ENCODE data around the gene OR13C5. TPM values are rescaled to one million over a fixed set of nuclear protein-coding genes. Genes with fewer than 3 reads are reported as not detected.
A peak's percentile ranks its signal among the peaks of the same experiment; 100 is the strongest.

The OR13C5 gene
- total and polyA plus RNA-seq, 10 of the 15 experiments (the other 5 are each of a cell fraction or from before 2014, with no cell fraction given): 0.58 TPM; not detected in 9

- in situ Hi-C loops (cut with MboI) (no loop called here), intact Hi-C loops (cut with micrococcal nuclease; ENCODE audit: unreplicated experiment) (no loop called here)
- no peaks in the 10 kb centered on the region; the same call in 2 of the 3 replicates for H3K9me3 ChIP-seq (replicated peaks; ENCODE audit: control insufficient read depth, insufficient read depth, low read length)
- no peak overlapping the region for H3K4me3 ChIP-seq
- no peak overlapping the region for H3K9ac ChIP-seq (ENCODE audit: control insufficient read depth, insufficient read depth, low read length)
- H3K4me1 ChIP-seq (ENCODE audit: control insufficient read depth, insufficient read depth, low read length): no peaks in the 10 kb centered on the region
- DNase-seq (ENCODE audit: low read depth, low spot score) (no peak), ATAC-seq (peak; percentile 68), FAIRE-seq (no peak)
- H4K20me1 ChIP-seq (ENCODE audit: control insufficient read depth, insufficient read depth): no peaks in the 10 kb centered on the region
- H3K27ac ChIP-seq (ENCODE audit: control insufficient read depth, insufficient read depth): no peak overlapping the region
- 34% methylated on average over 8 of the region's 8 CpGs for WGBS (ENCODE audit: insufficient coverage, insufficient replicate concordance, low lambda C conversion rate, missing lambda C conversion rate)
- H2AFZ ChIP-seq (ENCODE audit: control insufficient read depth, low read depth, low read length): no peak overlapping the region
- CTCF ChIA-PET: no interaction called here
- H3K27me3 ChIP-seq (replicated peaks in 1 of 2; ENCODE audit: control insufficient read depth in 2 of 2, insufficient read depth in 2 of 2, low read length in 1 of 2): no peaks in the 10 kb centered on the region
- no peaks in the 10 kb centered on the region for H3K79me2 ChIP-seq (ENCODE audit: control insufficient read depth, insufficient read depth, low read length)
- POLR2A ChIA-PET: no interaction called here
- SMC1A ChIA-PET (ENCODE audit: uncharacterized antibody, unreplicated experiment): interaction anchor here (0.6 kb wide), 1 partner anchor 17 kb away, joined by 3 read pairs; no protein-coding TSS in a partner anchor
- H3K36me3 ChIP-seq (ENCODE audit: control insufficient read depth in 2 of 2, insufficient read depth in 2 of 2, low read length in 1 of 2): no peaks in the 10 kb centered on the region
- no peak for TF ChIP-seq SREBF2 (IDR thresholded peaks at IDR 0.05; ENCODE audit: low read length)
- TF ChIP-seq CBX3 (IDR thresholded peaks at IDR 0.05; ENCODE audit: borderline replicate concordance, low read depth): no peak
- TF ChIP-seq IKZF1 (conservative IDR thresholded peaks at IDR 0.05): 0 out of 2 replicates have a peak, but pooled peaks have one; percentile 26
- peak; percentile 19 for TF ChIP-seq MEF2B (IDR thresholded peaks at IDR 0.05; ENCODE audit: partially characterized antibody, poor library complexity, severe bottlenecking)
- peak; percentile 30 for TF ChIP-seq SMAD1 (IDR thresholded peaks at IDR 0.05; ENCODE audit: low read depth, partially characterized antibody)
- RAD21 ChIA-PET (ENCODE audit: unreplicated experiment): interaction anchor here (1.0 kb wide), 1 partner anchor 12 kb away, joined by 3 read pairs; no protein-coding TSS in a partner anchor
- BruUV-seq (replicated peaks): no TSS peak
- no peak overlapping the region for H3K4me2 ChIP-seq (ENCODE audit: control insufficient read depth, insufficient read depth)
Measured at GRCh38 chr9:104556830-104557634, 42.2 kb downstream of the OR13C5 start.

GRCh38 chr9:104555521-104555920, 43.7 kb downstream of the OR13C5 start:
- WGBS (ENCODE audit: insufficient coverage, insufficient replicate concordance, low lambda C conversion rate, missing lambda C conversion rate): 81% methylated on average over 1 of the region's 1 CpG
- H3K27me3 ChIP-seq (replicated peaks in 1 of 2; ENCODE audit: control insufficient read depth in 2 of 2, insufficient read depth in 2 of 2, low read length in 1 of 2): no peaks in the 10 kb centered on the region
- TF ChIP-seq POLR2AphosphoS2 (IDR thresholded peaks at IDR 0.05; ENCODE audit: low read depth, low read length): no peak
- TF ChIP-seq KDM1A (IDR thresholded peaks at IDR 0.05; ENCODE audit: borderline replicate concordance): no peak
- no peak for TF ChIP-seq SPI1 (IDR thresholded peaks at IDR 0.05; ENCODE audit: borderline replicate concordance, insufficient read depth, low read depth, low read length)
- no peak for TF ChIP-seq RFX5 (IDR thresholded peaks at IDR 0.05; ENCODE audit: low read depth, low read length)
- no peak for TF ChIP-seq SUZ12 (IDR thresholded peaks at IDR 0.05; ENCODE audit: unreplicated experiment)
- no peak for TF ChIP-seq SUPT20H (IDR thresholded peaks at IDR 0.05; ENCODE audit: borderline replicate concordance, control insufficient read depth, low read depth, low read length)
- TF ChIP-seq EED (IDR thresholded peaks at IDR 0.05; ENCODE audit: low read depth): no peak
- no peak for TF ChIP-seq PML (IDR thresholded peaks at IDR 0.05; ENCODE audit: low read length)
- no peak for TF ChIP-seq ATF7 (IDR thresholded peaks at IDR 0.05; ENCODE audit: low read depth)
- TF ChIP-seq SREBF1 (IDR thresholded peaks at IDR 0.05; ENCODE audit: low read length): no peak
- no peak for TF ChIP-seq BRCA1 (IDR thresholded peaks at IDR 0.05; ENCODE audit: low read depth, low read length)
- no TSS peak for BruUV-seq (replicated peaks)
- ATAC-seq (no peak), FAIRE-seq (no peak), DNase-seq (ENCODE audit: low read depth, low spot score) (no peak)
- H3K4me3 ChIP-seq: no peak overlapping the region
- H3K79me2 ChIP-seq (ENCODE audit: control insufficient read depth, insufficient read depth, low read length): no peaks in the 10 kb centered on the region
- no peaks in the 10 kb centered on the region for H3K4me1 ChIP-seq (ENCODE audit: control insufficient read depth, insufficient read depth, low read length)
- in situ Hi-C loops (cut with MboI): no loop called here
- RAD21 ChIA-PET (ENCODE audit: unreplicated experiment): no interaction called here
- no peaks in the 10 kb centered on the region; the same call in 2 of the 3 replicates for H3K9me3 ChIP-seq (replicated peaks; ENCODE audit: control insufficient read depth, insufficient read depth, low read length)
- SMC1A ChIA-PET (ENCODE audit: uncharacterized antibody, unreplicated experiment): no interaction called here
- POLR2A ChIA-PET: no interaction called here
- H4K20me1 ChIP-seq (ENCODE audit: control insufficient read depth, insufficient read depth): no peaks in the 10 kb centered on the region
- intact Hi-C loops (cut with micrococcal nuclease; ENCODE audit: unreplicated experiment): no loop called here
- H3K36me3 ChIP-seq (ENCODE audit: control insufficient read depth in 2 of 2, insufficient read depth in 2 of 2, low read length in 1 of 2): no peaks in the 10 kb centered on the region
- no peak overlapping the region for H2AFZ ChIP-seq (ENCODE audit: control insufficient read depth, low read depth, low read length)
- CTCF ChIA-PET: no interaction called here
- no peak overlapping the region for H3K4me2 ChIP-seq (ENCODE audit: control insufficient read depth, insufficient read depth)
- no peak overlapping the region for H3K9ac ChIP-seq (ENCODE audit: control insufficient read depth, insufficient read depth, low read length)
- no peak overlapping the region for H3K27ac ChIP-seq (ENCODE audit: control insufficient read depth, insufficient read depth)

Measured in GM12878 (cell line).